Fibroblast of the conjunctiva (primary cell): ENCODE results near the gene NAV1.
"Not testable (repeated sequence)": the region's sequence is repeated elsewhere in the genome, so short reads cannot be mapped to it uniquely, and the experiment has no call there.

Experiments used
- DNase-seq: peaks from one replicate; pipeline ENCODE4 v3.0.0-alpha.2; 2010; ENCODE audit warnings: low read depth

NAV1 gene

DNA sequence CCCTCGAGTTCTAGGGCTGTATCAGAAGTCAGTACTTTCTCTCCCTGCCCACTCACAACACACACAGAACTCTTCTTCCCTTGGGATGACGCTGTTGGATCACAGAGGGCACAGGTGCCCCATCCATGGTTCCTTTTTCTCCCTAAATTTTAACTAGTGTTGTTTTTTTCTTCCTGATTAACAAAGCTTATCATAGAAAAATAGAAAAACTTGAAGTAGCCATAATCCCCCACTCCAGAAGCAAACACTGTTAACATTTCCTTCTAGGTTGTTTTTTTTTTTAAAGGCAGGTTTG, 27.5 kb downstream of the NAV1 start:
- DNase-seq = no peak

- DNase-seq = no peak
These were observed 28.2 kb downstream of the NAV1 start for GRCh38 chr1:201566933-201567801.

GRCh38 chr1:201568265-201568664, 29.3 kb downstream of the NAV1 start:
- no peak for DNase-seq

DNA sequence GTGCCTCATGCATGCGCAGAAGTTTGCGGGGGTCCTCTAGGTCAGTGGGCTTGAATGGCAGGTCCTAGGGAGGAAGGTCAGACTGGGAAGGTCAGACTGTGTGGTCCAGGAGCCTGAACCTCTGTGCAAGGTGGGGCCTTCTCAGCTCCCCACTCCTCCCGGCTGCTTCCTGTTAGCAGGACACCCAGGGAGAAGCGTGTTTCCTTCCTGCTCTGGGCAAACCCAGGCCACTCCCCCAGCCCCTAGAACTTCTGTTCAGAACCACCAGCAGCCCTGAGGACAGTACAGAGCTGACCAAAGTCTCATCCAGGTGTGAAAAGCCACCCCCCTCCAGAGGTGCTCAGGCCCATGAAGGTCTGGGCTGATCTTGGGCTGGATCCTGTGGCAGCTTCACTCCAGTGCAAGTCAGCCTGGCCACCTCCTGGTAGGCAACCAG, 29.9 kb downstream of the NAV1 start:
- DNase-seq = no peak

GRCh38 chr1:201570181-201570885, 31.4 kb downstream of the NAV1 start:
- DNase-seq = no peak

DNA sequence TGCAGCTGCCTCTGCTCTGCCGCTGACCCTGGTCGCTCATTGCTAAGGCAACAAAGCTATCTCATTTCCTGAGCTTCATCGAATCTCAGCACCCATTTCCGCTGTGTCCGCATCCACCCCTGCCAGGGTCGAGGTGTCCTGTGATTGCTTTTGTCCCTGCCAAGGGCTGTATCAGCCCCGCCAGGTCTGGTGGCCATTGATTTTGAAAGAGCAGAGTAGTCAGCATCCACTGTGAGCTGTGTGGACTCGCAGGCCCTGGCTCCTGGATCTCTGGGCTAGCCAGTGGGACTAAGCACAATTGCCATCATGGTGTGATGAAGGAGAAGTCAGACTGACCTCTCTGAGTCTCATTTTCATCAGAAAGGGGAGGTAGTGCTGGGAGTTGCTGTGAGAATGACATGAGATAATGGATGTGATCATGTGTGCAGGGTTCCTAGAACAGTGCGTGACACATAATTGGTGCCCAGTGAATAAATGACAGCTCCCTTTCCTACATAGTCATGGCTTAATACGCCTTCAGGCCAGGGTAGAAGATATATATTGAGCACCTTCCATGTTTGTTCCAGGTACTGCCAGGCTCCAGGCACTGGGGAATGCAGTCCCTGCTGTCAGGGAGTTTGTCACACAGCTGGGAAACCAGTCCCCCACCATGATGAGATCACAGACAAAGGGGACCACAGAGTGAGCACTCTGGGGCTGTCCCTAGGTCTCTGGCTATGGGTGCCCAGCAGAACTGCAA, 32.1 kb downstream of the NAV1 start:
- no peak for DNase-seq

DNA sequence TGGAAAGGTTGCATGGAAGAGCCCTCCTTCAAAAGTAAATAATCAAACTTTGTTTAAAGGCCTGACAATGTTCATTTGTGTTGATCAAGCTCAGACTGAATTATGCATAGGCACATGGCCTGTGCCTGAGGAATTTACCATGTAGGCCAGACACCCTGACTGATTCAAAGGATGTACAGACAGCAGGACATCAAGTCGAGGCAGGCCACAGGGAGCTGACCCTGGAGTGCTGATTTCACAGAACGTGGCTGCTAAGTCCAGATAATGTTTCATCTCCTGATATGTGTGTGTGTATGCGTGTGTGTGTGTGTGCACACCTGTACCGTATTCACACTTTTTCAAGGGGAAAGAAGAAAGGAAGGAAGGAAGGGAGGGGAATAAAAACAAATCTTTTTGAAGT, 34.1 kb downstream of the NAV1 start:
- no peak for DNase-seq

DNA sequence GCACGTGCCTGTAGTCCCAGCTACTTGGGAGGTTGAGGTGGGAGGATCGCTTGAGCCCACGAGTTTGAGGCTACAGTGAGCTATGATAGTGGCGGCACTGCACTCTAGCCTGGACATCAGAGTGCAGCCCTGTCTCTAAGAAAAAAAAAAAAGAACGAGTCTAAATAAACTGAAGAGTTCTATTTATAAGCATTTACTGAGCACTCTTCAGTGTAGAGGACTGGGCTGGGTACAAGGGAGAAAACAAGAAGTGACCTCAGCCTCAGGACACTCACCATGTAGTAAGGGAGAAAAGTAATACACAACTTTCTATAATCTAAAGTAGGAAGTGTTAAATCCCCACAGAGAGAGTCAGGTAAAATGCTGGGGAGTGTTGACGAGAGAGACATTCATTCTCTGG, 35.0 kb downstream of the NAV1 start:
- no peak for DNase-seq

DNA sequence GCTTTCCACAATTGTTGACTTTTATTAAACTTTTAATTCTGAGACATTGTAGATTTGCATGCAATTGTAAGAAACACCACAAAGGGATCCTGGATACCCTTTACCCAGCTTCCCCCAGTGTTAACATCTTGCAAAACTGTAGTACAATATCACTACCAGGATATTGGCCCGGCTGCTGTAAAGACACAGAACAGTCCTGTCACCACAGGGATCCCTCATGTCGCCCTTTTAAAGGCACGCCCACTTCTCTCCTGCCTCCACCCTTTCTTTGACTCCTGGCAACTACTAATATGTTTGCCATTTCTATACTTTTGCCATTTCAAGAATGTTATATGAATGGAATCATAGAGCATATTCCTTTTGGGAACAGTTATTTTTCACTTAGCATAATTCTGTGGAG, 37.0 kb downstream of the NAV1 start:
- no peak for DNase-seq

GRCh38 chr1:201576914-201577313, 38.0 kb downstream of the NAV1 start:
- DNase-seq = no peak

- DNase-seq = no peak
These were observed 39.3 kb downstream of the NAV1 start for GRCh38 chr1:201578008-201578888.

GRCh38 chr1:201581371-201581770, 42.4 kb downstream of the NAV1 start:
- not testable (repeated sequence) for DNase-seq

DNA sequence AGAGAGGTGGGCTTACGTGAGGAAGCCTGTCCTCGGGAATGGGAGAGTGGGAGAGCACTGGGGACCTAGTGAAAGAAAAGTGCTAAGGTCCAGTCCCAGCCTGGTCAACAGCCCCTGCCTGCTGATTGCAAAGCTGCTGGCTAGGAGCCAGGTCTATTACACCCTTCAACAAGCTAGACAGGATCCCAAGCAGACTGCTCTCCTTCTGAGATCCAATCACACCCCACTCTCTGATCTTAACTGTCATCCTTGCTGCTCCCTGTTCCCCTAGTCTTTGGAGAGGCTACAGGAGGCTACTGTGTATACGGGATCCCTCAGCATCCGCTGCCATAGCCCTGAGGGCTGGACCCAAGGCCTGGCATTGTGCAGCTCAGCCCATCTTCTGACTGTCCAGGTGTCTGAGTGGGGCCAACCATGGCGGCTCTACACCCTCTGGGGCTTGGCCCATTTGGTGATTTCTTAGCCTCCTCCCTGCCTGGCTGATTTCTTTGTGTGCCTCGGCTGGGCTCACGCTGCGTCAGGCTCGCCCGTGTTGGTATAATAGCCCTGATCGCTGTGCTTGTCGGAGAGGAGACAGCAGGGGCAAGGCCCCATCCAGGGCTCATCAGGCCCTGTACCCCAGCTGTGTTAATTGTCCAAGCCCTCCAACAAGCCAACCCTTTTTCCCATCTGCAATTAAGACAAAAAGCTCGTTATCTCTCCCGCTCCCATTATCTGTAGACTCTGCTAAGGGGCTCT, 43.9 kb downstream of the NAV1 start:
- peak; percentile 38 for DNase-seq

DNA sequence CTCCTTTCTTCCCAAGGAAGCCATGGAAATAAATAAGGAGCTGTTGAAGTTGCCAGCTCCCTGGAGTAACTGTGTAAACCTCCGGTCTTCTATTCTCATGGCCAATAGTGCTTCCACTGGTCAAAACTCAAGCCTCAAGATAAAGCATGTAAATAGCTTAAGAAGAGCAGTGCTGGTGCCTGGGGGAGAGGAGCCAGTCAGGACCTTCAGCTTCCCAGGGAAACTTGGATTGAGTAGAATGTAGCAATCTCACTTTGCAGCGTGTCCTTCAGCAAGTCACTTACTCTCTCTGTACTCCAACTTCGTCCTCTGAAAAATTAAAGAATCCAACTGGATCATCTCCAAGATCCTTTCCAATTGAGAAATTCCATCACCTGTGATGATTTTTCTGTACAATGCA, 44.7 kb downstream of the NAV1 start:
- no peak for DNase-seq

GRCh38 chr1:201584471-201585092, 45.7 kb downstream of the NAV1 start:
- peak; percentile 47 for DNase-seq

- no peak for DNase-seq
These were observed 46.2 kb downstream of the NAV1 start for GRCh38 chr1:201585093-201585483.

DNA sequence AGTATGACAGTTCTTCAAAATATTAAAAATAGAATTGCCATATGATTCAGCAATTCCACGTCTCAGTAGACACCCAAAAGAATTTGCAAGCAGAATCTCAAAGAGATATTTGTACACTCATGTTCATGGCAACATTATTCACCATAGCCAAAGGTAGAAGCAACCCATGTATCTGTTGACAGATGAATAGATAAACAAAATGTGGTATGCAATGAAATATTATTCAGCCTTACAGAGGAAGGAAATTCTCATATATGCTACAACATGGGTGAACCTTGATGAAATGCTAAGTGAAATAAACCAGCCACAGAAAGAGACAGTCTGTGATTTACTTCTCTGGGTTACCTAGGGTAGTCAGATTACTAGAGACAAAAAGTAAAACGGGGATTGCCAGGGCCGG, 47.0 kb downstream of the NAV1 start:
- DNase-seq = no peak

DNA sequence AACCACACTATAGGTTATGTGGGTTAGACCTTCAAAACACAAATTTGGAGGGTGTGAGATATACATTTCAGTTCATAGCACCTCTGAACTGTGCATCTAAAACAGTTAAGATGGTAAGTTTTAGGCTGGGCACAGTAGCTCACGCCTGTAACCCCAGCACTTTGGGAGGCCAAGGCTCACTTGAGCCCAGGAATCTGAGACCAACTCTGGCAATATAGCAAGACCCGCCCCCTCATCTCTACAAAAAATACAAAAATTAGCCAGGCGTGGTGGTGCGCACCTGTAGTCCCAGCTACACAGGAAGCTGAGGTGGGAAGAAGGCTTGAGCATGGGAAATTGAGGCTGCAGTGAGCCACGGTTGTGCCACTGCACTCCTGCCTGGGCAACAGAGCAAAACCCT, 47.9 kb downstream of the NAV1 start:
- DNase-seq = no peak

DNA sequence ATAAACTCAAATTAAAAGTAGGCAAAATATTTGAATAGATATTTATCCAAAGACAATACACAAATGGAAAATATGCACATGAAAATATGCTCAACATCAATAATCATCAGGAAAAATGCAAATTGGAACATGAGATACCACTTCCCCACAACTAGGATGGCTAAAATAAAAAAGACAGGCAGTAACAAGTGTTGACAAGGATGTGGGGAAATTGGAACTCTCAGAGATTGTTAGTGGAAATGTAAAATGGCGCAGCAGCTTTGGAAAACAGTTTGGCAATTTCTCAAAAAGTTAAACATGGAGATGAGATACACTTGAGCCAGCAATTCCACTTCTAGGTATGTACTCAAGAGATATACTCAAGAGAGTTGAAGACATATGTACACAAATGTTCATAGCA, 48.8 kb downstream of the NAV1 start:
- DNase-seq = no peak
